IMR-90 (cell line): ENCODE measurements around the gene TSHZ3. TPM values are rescaled to one million over a fixed set of nuclear protein-coding genes. Genes with fewer than 3 reads are reported as not detected.

Source experiments
- ATAC-seq: fragments of 200-7000 bp; cut with Tn5 transposase; 2 replicates; pipeline ENCODE4 v1.9.1; 2020; ENCODE audit warnings: low read depth, mild to moderate bottlenecking, moderate library complexity
- BruUV-seq: library from RNA; stranded (reverse); fragments of 400-500 nt; replicated peaks from 2 replicates; lab custom pipeline; 2021; lab: Mats Ljungman, UMichigan
- CTCF ChIA-PET: fragments of 300-600 bp; formaldehyde crosslinking; extraction: SDS; loops from one replicate; lab custom pipeline; 2021; ENCODE audit warnings: antibody characterized with exemption; lab: Yijun Ruan, JAX
- POLR2A ChIA-PET: fragments of 300-600 bp; sonication (Branson Sonifier 250); formaldehyde crosslinking; loops from one replicate; lab custom pipeline; 2022; ENCODE audit warnings: antibody characterized with exemption; ENCODE audit not compliant: unreplicated experiment; lab: Charles Lee
- DNase-seq: peaks from one replicate; pipeline ENCODE4 v3.0.0; 2013
- H2AFZ ChIP-seq: replicated peaks from 2 replicates; pipeline ENCODE3; 2013; ENCODE audit warnings: low read length, mild to moderate bottlenecking; ENCODE audit not compliant: poor library complexity
- H2AK5ac ChIP-seq: 2 replicates; pipeline ENCODE4 v1.6.1; 2013; ENCODE audit warnings: low read depth, low read length, inconsistent platforms
- H2AK9ac ChIP-seq: replicated peaks from 2 replicates; pipeline ENCODE3; 2013; ENCODE audit warnings: mild to moderate bottlenecking, low read depth, low read length, moderate library complexity; ENCODE audit not compliant: poor library complexity
- H2BK120ac ChIP-seq: 2 replicates; pipeline ENCODE4 v1.6.1; 2013; ENCODE audit warnings: low read depth, low read length, inconsistent platforms
- H2BK15ac ChIP-seq: 3 replicates; pipeline ENCODE4 v1.6.1; 2013; ENCODE audit warnings: low read depth, low read length, inconsistent platforms
- H2BK20ac ChIP-seq: 2 replicates; pipeline ENCODE4 v1.6.1; 2013; ENCODE audit warnings: low read depth, mild to moderate bottlenecking, inconsistent platforms, low read length, moderate library complexity
- H2BK5ac ChIP-seq: 2 replicates; pipeline ENCODE4 v1.6.1; 2013; ENCODE audit warnings: mild to moderate bottlenecking, low read depth, low read length, inconsistent platforms; ENCODE audit not compliant: poor library complexity, severe bottlenecking
- H3K14ac ChIP-seq: replicated peaks from 2 replicates; pipeline ENCODE4 v1.6.1; 2013; ENCODE audit warnings: low read depth, low read length, inconsistent platforms
- H3K18ac ChIP-seq: 2 replicates; pipeline ENCODE4 v1.6.1; 2013; ENCODE audit warnings: low read depth, low read length, control low read depth
- H3K23ac ChIP-seq: 2 replicates; pipeline ENCODE4 v1.6.1; 2013; ENCODE audit warnings: low read depth, low read length, inconsistent platforms
- H3K27ac ChIP-seq: 2 replicates; pipeline ENCODE4 v1.5.1; 2013; ENCODE audit warnings: mild to moderate bottlenecking, control low read depth, low read length; ENCODE audit not compliant: insufficient read depth
- H3K27me3 ChIP-seq: 2 replicates; pipeline ENCODE4 v1.6.1; 2013; ENCODE audit warnings: low read length; ENCODE audit not compliant: control insufficient read depth, insufficient read depth
- H3K36me3 ChIP-seq: 2 replicates; pipeline ENCODE4 v1.6.1; 2013; ENCODE audit warnings: low read length, mixed read lengths; ENCODE audit not compliant: control insufficient read depth, insufficient read depth
- H3K4ac ChIP-seq: 2 replicates; pipeline ENCODE4 v1.6.1; 2013; ENCODE audit warnings: low read depth, low read length, inconsistent platforms
- H3K4me1 ChIP-seq: 2 replicates; pipeline ENCODE4 v1.6.1; 2013; ENCODE audit warnings: low read length, mixed read lengths; ENCODE audit not compliant: control insufficient read depth, insufficient read depth
- H3K4me2 ChIP-seq: 2 replicates; pipeline ENCODE4 v1.6.1; 2013; ENCODE audit warnings: low read depth, mild to moderate bottlenecking, control low read depth, low read length, moderate library complexity
- H3K4me3 ChIP-seq: 2 replicates; pipeline ENCODE4 v1.5.1; 2013; ENCODE audit warnings: low read depth, mild to moderate bottlenecking, control low read depth, low read length, moderate library complexity; ENCODE audit not compliant: insufficient read depth
- H3K56ac ChIP-seq: 2 replicates; pipeline ENCODE4 v1.6.1; 2013; ENCODE audit warnings: low read length, inconsistent platforms; ENCODE audit not compliant: insufficient read depth; ENCODE audit errors: extremely low read depth
- H3K79me1 ChIP-seq, 2 experiments: 2 replicates each; pipeline ENCODE4 v1.6.1; 2013; ENCODE audit warnings: low read length in 2 of 2, inconsistent platforms in 1 of 2, low read depth in 1 of 2
- H3K9ac ChIP-seq: 2 replicates; pipeline ENCODE4 v1.6.1; 2013; ENCODE audit warnings: low read depth, low read length, control low read depth
- H3K9me1 ChIP-seq: 2 replicates; pipeline ENCODE4 v1.6.1; 2013; ENCODE audit warnings: low read length, inconsistent platforms; ENCODE audit not compliant: insufficient read depth
- H3K9me3 ChIP-seq: 2 replicates; pipeline ENCODE4 v1.6.1; 2013; ENCODE audit warnings: low read length; ENCODE audit not compliant: control insufficient read depth, insufficient read depth
- H4K20me1 ChIP-seq: 2 replicates; pipeline ENCODE4 v1.6.1; 2013; ENCODE audit warnings: low read length, inconsistent platforms; ENCODE audit not compliant: insufficient read depth
- H4K5ac ChIP-seq: 2 replicates; pipeline ENCODE4 v1.6.1; 2013; ENCODE audit warnings: mild to moderate bottlenecking, low read depth, low read length, control low read depth
- H4K8ac ChIP-seq, 2 experiments: 2 replicates each; pipeline ENCODE4 v1.6.1; 2013; ENCODE audit warnings: low read depth in 2 of 2, low read length in 2 of 2, control low read depth in 1 of 2, inconsistent platforms in 1 of 2
- H4K91ac ChIP-seq: 2 replicates; pipeline ENCODE4 v1.6.1; 2013; ENCODE audit warnings: low read depth, low read length, inconsistent platforms; ENCODE audit not compliant: insufficient read depth
- BHLHE40 ChIP-seq: fragments of 150-350 bp; IDR thresholded peaks from 2 replicates; pipeline ENCODE4 v1.6.1; 2016; ENCODE audit warnings: mild to moderate bottlenecking, low read depth, low read length
- CEBPB ChIP-seq: IDR thresholded peaks from 2 replicates; pipeline ENCODE4 v1.6.1; 2012; ENCODE audit warnings: low read depth, low read length, improper control_type of control experiment
- CHD1 ChIP-seq: IDR thresholded peaks from 2 replicates; pipeline ENCODE4 v1.6.1; 2012; ENCODE audit warnings: low read depth, low read length, improper control_type of control experiment
- CTCF ChIP-seq: conservative IDR thresholded peaks from 2 replicates; pipeline ENCODE4 v1.5.1; 2012; ENCODE audit warnings: mild to moderate bottlenecking, low read depth, low read length, improper control_type of control experiment
- ELK1 ChIP-seq: fragments of 150-350 bp; IDR thresholded peaks from 2 replicates; pipeline ENCODE4 v1.6.1; 2016; ENCODE audit warnings: low read depth, mild to moderate bottlenecking, low read length, moderate library complexity, borderline replicate concordance
- FOS ChIP-seq: fragments of 150-350 bp; IDR thresholded peaks from 2 replicates; pipeline ENCODE4 v1.6.1; 2016; ENCODE audit warnings: low read depth, low read length
- MAFK ChIP-seq: IDR thresholded peaks from 2 replicates; pipeline ENCODE4 v1.6.1; 2012; ENCODE audit warnings: low read depth, low read length, improper control_type of control experiment
- MAZ ChIP-seq: IDR thresholded peaks from 2 replicates; pipeline ENCODE4 v1.6.1; 2012; ENCODE audit warnings: low read depth, mild to moderate bottlenecking, low read length, improper control_type of control experiment, moderate library complexity, borderline replicate concordance
- MXI1 ChIP-seq: IDR thresholded peaks from 2 replicates; pipeline ENCODE4 v1.6.1; 2012; ENCODE audit warnings: low read depth, mild to moderate bottlenecking, low read length, moderate library complexity, borderline replicate concordance
- NFE2L2 ChIP-seq: fragments of 150-350 bp; IDR thresholded peaks from 2 replicates; pipeline ENCODE4 v1.6.1; 2016; ENCODE audit warnings: low read depth, mild to moderate bottlenecking, low read length
- POLR2A ChIP-seq: IDR thresholded peaks from 2 replicates; pipeline ENCODE4 v1.6.1; 2012; ENCODE audit warnings: mild to moderate bottlenecking, low read depth, low read length
- RAD21 ChIP-seq: IDR thresholded peaks from 2 replicates; pipeline ENCODE4 v1.6.1; 2012; ENCODE audit warnings: low read length, improper control_type of control experiment
- RCOR1 ChIP-seq: IDR thresholded peaks from 2 replicates; pipeline ENCODE4 v1.6.1; 2012; ENCODE audit warnings: mild to moderate bottlenecking, low read length, improper control_type of control experiment; ENCODE audit not compliant: insufficient replicate concordance
- SMC3 ChIP-seq: fragments of 150-350 bp; IDR thresholded peaks from 2 replicates; pipeline ENCODE4 v1.6.1; 2016; ENCODE audit warnings: low read depth, mild to moderate bottlenecking, antibody characterized with exemption, low read length, moderate library complexity
- USF2 ChIP-seq: fragments of 150-350 bp; IDR thresholded peaks from 2 replicates; pipeline ENCODE4 v1.6.1; 2017; ENCODE audit warnings: mild to moderate bottlenecking, antibody characterized with exemption, low read length, low read depth
- WGBS, 2 experiments: methylation state at CpG; one replicate each; pipeline versions ENCODE4 v1.1.5 to v1.1.7; 2013; ENCODE audit warnings: missing lambda C conversion rate in 2 of 2; ENCODE audit not compliant: insufficient read length in 1 of 2; ENCODE audit errors: extremely low coverage in 2 of 2; 5-methylcytosine and 5-hydroxymethylcytosine counted together
- dilution Hi-C: fragments of 300-500 bp; cut with HindIII; formaldehyde crosslinking; loops from one replicate; pipeline ENCODE4 v1.14.3; 2018; ENCODE audit warnings: low sequenced_read_pairs; ENCODE audit not compliant: unreplicated experiment
- in situ Hi-C: fragments of 300-500 bp; cut with MboI; formaldehyde crosslinking; loops from 3 replicates; pipeline ENCODE4 v1.14.3; 2019; ENCODE audit warnings: low sequenced_read_pairs, inconsistent platforms, mixed read lengths
- intact Hi-C: fragments of 100-400 bp; cut with micrococcal nuclease; formaldehyde crosslinking; loops from 2 replicates; pipeline ENCODE4 v1.10.0; 2022
- polyA plus RNA-seq, 3 experiments: library from polyadenylated mRNA; depleted of rRNA; stranded (reverse); fragments of >200 nt; gene quantifications; 2 replicates each; pipeline ENCODE4 v1.2.3, GENCODE V29; 2012; ENCODE audit warnings: low replicate concordance in 1 of 3
- total RNA-seq: library from RNA; depleted of rRNA; stranded (reverse); fragments of >200 nt; gene quantifications from 2 replicates; pipeline ENCODE4 v1.2.3, GENCODE V29; 2012

The TSHZ3 gene
- total and polyA plus RNA-seq, 2 of the 4 experiments (the other 2 are of a cell fraction), result 8.1 to 13.0 TPM

DNA sequence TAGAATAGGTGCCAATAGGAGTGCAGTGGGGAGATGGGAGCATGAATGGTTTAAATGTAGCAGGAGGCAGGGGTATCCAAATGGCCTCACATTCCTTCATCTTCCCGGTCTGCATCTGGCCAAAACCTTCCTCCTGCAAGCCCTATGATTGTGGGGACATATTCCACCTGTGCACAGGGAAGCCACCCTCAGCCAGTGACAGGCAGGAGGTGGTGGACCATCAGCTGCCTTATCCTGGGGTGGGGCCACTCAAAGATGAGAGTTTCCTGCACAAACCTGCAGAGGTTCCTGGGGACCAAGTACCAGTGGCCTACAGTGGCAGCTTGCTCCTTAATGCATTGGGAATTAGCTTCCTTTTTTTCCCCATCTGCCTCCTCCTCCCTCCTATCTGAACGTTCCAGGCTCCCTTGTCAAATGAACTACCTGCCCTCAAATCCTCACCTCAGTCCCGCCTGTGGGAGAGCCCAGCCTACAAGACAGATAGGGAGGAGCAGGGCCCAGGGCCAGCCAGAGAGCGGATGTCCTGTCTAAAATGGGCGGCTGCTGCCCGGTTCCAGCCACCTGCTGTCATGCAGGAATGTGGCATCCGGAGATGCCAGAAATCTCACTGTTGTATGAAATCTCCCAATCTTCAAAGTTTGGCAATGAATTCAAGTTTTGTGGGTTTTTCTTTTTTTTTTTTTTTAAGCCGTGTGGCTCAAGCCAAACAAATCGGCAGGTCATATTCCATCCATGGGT is 85.0 kb downstream of the TSHZ3 start:
- CTCF ChIA-PET, result no interaction called here
- no peaks in the 10 kb centered on the region for H3K9me3 ChIP-seq
- TF ChIP-seq RAD21, result no peak
- no peak for TF ChIP-seq CTCF
- no peak for TF ChIP-seq BHLHE40
- no peak for TF ChIP-seq POLR2A
- no peak for TF ChIP-seq MAZ
- no peak for TF ChIP-seq CEBPB
- no peak for TF ChIP-seq NFE2L2
- no peak for TF ChIP-seq MXI1
- no peak for TF ChIP-seq CHD1
- TF ChIP-seq ELK1, result no peak
- TF ChIP-seq USF2, result no peak
- TF ChIP-seq MAFK, result no peak
- no peak for TF ChIP-seq FOS
- TF ChIP-seq SMC3, result no peak
- TF ChIP-seq RCOR1, result no peak

More for the DNA sequence above, 85.0 kb downstream of the TSHZ3 start:
- WGBS, 2 experiments, result 56% methylated on average over 2 of the region's 9 CpGs; no CpG with 5 or more reads in 1 of the 2 experiments
- H2AK5ac ChIP-seq, result 0 out of 2 replicates have a peak overlapping the region, but pooled peaks have one; percentile 6
- no peaks in the 10 kb centered on the region for H3K36me3 ChIP-seq
- no peak overlapping the region for H3K56ac ChIP-seq
- no peak overlapping the region for H4K8ac ChIP-seq
- H3K23ac ChIP-seq, result no peak overlapping the region
- H4K20me1 ChIP-seq, result no peaks in the 10 kb centered on the region
- H3K79me1 ChIP-seq, result no peaks in the 10 kb centered on the region
- H4K5ac ChIP-seq, result no peak overlapping the region
- no peak overlapping the region; the same call in 1 of the 2 replicates for H3K4ac ChIP-seq
- no peak overlapping the region for H3K14ac ChIP-seq
- ATAC-seq (no peak), DNase-seq (no peak)
- no peak overlapping the region for H4K91ac ChIP-seq
- no peaks in the 10 kb centered on the region for H3K27me3 ChIP-seq
- H3K9me1 ChIP-seq, result no peaks in the 10 kb centered on the region; the same call in 1 of the 2 replicates
- in situ Hi-C loops, result no loop called here
- H2BK20ac ChIP-seq, result no peak overlapping the region
- no peak overlapping the region for H2AFZ ChIP-seq
- no peak overlapping the region for H2AK9ac ChIP-seq
- H3K4me2 ChIP-seq, result no peak overlapping the region
- intact Hi-C loops, result loop anchor here (5.0 kb wide), 1 partner anchor 137 kb away; no protein-coding TSS in a partner anchor
- no peak overlapping the region for H2BK120ac ChIP-seq
- no peak overlapping the region for H3K18ac ChIP-seq
- H3K9ac ChIP-seq, result no peak overlapping the region
- dilution Hi-C loops, result no loop called here
- H2BK15ac ChIP-seq, result no peak overlapping the region
- no peak overlapping the region for H3K27ac ChIP-seq
- H3K4me1 ChIP-seq, result peaks cover 11% of the 10 kb centered on the region
- H2BK5ac ChIP-seq, result no peak overlapping the region
- no TSS peak for BruUV-seq
- POLR2A ChIA-PET, result interaction anchor here (0.6 kb wide), 1 partner anchor 31 kb away, joined by 17 read pairs; no protein-coding TSS in a partner anchor
- no peak overlapping the region for H3K4me3 ChIP-seq
